Skeletal muscle tissue (tissue), 4 donors: ENCODE results near the gene GFER. TPM values are rescaled to one million over a fixed set of nuclear protein-coding genes. Genes with fewer than 3 reads are reported as not detected.

ENCODE experiments used
- H3K27ac ChIP-seq: one replicate; pipeline ENCODE4 v1.7.0; 2013; ENCODE audit warnings: mild to moderate bottlenecking, low read depth, low read length, inconsistent platforms
- H3K27me3 ChIP-seq, 3 donors: one replicate each; pipeline ENCODE4 v1.7.0; 2013; ENCODE audit warnings: low read length in 3 of 3; ENCODE audit not compliant: control insufficient read depth in 3 of 3, insufficient read depth in 3 of 3
- H3K36me3 ChIP-seq, 3 donors: one replicate each; pipeline ENCODE4 v1.7.0; 2013; ENCODE audit warnings: low read length in 3 of 3; ENCODE audit not compliant: control insufficient read depth in 3 of 3, insufficient read depth in 3 of 3
- H3K4me1 ChIP-seq, 3 donors: one replicate each; pipeline ENCODE4 v1.7.0; 2013; ENCODE audit warnings: low read length in 3 of 3, mild to moderate bottlenecking in 3 of 3; ENCODE audit not compliant: control insufficient read depth in 3 of 3, insufficient read depth in 3 of 3
- H3K4me3 ChIP-seq, 3 donors: one replicate each; pipeline ENCODE4 v1.7.0; 2013; ENCODE audit warnings: low read length in 3 of 3
- H3K9ac ChIP-seq, 3 donors: one replicate each; pipeline ENCODE4 v1.7.0; 2013; ENCODE audit warnings: low read length in 3 of 3, mild to moderate bottlenecking in 3 of 3, moderate library complexity in 2 of 3, low read depth in 1 of 3
- H3K9me3 ChIP-seq, 3 donors: one replicate each; pipeline ENCODE4 v1.7.0; 2013; ENCODE audit warnings: low read length in 3 of 3; ENCODE audit not compliant: control insufficient read depth in 3 of 3
- total RNA-seq: library from RNA; depleted of rRNA; stranded (reverse); fragments of >200 nt; gene quantifications from one replicate; pipeline ENCODE4 v1.2.3, GENCODE V29; 2014
- donor health status: Osteomylitis.

Gene GFER
- total RNA-seq, 1 donor from 2014 or later, result 4.7 TPM

DNA sequence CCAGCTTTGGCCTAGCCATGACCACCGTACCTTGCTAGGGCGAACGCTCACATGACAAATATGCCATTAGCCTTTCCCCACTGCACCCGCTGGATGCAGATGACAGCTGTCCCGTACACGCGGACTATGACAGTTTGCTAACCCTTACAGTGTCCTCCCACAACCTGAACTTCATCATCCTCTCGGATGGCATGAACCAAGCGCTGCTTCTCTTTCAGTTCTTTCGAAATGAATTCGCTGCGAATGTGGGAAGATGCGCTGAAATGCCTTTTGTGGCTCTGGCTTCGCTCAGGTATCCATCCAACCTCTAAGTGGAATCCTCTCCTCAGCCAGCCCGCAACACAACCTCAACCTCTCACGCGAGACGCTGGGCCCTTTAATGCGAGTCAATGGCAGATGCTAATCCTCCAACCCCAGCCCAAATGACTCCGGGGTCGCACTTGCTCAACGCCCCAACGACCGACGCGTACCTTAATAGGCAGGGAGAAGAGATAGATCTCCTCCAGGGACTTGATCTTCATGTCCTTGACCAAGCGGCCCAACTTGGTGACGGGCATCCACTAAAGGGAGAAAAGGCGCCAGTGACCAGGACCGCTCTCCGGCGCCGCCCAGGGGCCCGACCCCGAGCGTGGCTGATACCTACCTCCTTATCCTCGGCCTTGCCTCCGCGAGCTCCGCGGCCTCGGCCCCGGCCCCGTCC, 20.0 kb upstream of the GFER start:
- Histone ChIP-seq H3K9me3 (no peaks in the 10 kb centered on the region), H3K4me1 (peaks cover 33 to 56% (median 33%) of the 10 kb centered on the region in 3 donors)

GRCh38 chr16:1964506-1965395, 19.2 kb upstream of the GFER start, which contains the start of gene RPS2:
RPS2 (minus strand) TSS chr16:1964826; CDS start chr16:1964625, 201 bp downstream.
- Histone ChIP-seq H3K36me3 (peaks cover 26 to 33% (median 26%) of the 10 kb centered on the region in 3 donors), H3K4me3 (peak within 1 kb of the TSS; percentile 84 to 90 (median 85)), H3K4me1 (peaks cover 31 to 53% (median 33%) of the 10 kb centered on the region in 3 donors), H3K27ac (peak within 1 kb of the TSS; percentile 98), H3K27me3 (no peaks in the 10 kb centered on the region), H3K9ac (peak within 1 kb of the TSS; percentile 93 to 99 (median 98)), H3K9me3 (no peaks in the 10 kb centered on the region)

More for the DNA sequence above, 20.0 kb upstream of the GFER start:
- Histone ChIP-seq H3K4me3 (peak overlapping the region; percentile 70 to 90 (median 81)), H3K27me3 (no peaks in the 10 kb centered on the region), H3K9ac (peak overlapping the region; percentile 73 to 85 (median 84)), H3K27ac (peak overlapping the region; percentile 98), H3K36me3 (peaks cover 26 to 33% (median 26%) of the 10 kb centered on the region in 3 donors)

DNA sequence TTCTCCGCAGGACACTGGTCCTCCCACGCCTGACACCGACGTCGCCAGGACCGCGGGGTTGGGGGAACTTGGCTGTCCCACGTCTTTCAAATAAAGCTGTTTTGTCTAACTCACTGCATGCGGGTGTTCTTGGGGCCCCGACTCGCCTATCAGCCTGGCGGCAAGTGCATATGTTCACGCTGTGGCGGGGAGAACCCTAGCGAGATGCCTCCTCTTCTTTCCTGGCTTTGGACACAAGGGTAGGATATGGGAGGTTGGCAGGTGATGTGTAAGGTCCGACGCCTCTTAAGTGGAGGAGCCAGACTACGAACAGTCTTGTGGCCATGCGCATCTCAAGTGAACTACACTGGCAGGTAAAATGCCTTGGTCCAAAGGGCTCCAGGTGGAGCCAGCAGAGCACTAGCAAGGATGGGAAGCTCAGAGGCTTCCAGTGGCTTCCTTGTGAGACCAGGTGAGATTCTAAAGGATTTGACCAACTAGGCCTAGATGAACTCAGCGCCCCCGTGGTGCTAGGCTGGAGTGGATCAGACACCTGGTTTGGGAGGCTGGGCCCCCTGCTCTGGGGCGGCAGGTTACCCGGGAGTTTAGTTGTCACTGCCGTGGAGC, 18.5 kb upstream of the GFER start:
- no peaks in the 10 kb centered on the region for H3K9me3 ChIP-seq
- peak overlapping the region; percentile 93 to 99 (median 98) for H3K9ac ChIP-seq
- H3K4me3 ChIP-seq, result peak overlapping the region; percentile 84 to 90 (median 85)
- peaks cover 26 to 33% (median 26%) of the 10 kb centered on the region in 3 donors for H3K36me3 ChIP-seq
- H3K4me1 ChIP-seq, result peaks cover 27 to 48% (median 30%) of the 10 kb centered on the region in 3 donors
- H3K27me3 ChIP-seq, result no peaks in the 10 kb centered on the region
- H3K27ac ChIP-seq, result peak overlapping the region; percentile 98

DNA sequence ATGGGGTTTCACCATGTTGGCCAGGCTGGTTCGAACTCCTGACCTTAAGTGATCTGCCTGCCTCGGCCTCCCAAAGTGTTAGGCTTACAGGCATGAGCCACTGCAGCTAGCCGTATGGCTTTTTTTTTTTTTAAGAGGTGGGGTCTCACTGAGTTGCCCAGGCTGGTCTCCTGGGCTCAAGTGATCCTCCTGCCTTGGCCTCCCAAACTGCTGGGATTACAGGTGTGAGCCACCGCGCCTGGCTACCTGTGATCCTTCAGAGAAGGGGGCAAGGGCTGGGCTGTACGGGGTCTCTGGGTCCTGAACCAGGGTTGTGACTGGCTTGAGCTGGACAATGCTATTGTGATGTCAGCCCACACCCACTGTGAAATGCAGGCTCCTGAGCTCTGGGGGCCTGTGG, 17.5 kb upstream of the GFER start, which contains the start of gene RNF151:
TSS of gene RNF151 (plus strand) at position 397 of the 400 bp plus-strand sequence. CDS start 26 bp downstream, outside the sequence.
- Histone ChIP-seq H3K27ac (peak within 1 kb of the TSS; percentile 98), H3K4me3 (peak within 1 kb of the TSS; percentile 84 to 90 (median 85)), H3K9ac (peak within 1 kb of the TSS; percentile 93 to 99 (median 98)), H3K4me1 (peaks cover 26 to 46% (median 26%) of the 10 kb centered on the region in 3 donors), H3K27me3 (no peaks in the 10 kb centered on the region), H3K9me3 (no peaks in the 10 kb centered on the region), H3K36me3 (peaks cover 17 to 24% (median 19%) of the 10 kb centered on the region in 3 donors)

DNA sequence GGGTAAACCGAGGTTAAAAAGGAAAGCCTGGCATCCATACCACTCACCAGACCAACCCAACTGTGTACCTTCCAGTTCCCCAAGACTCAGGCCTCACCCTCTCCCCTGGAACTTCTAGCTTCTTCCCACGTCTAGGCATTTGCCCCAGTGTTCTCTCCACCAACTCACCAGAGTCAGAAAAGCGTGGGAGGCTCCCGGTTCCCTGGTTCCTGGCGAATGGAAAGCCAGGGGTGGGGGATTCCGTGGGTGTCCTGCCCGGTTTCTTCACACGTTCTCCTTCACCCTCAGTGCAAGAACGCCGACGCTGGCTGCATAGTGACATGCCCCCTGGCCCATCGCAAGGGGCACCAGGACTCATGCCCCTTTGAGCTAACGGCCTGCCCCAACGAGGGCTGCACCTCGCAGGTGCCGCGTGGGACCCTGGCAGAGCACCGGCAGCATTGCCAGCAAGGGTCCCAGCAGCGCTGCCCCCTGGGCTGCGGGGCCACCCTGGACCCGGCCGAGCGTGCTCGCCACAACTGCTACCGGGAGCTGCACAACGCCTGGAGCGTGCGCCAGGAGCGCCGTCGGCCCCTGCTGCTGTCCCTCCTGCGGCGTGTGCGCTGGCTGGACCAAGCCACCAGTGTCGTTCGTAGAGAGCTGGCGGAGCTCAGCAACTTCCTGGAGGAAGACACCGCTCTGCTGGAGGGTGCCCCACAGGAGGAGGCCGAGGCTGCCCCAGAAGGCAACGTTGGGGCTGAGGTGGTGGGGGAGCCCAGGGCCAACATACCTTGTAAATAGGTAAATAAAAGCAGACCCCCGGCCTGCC, 15.6 kb upstream of the GFER start:
- H3K27me3 ChIP-seq, result no peaks in the 10 kb centered on the region
- no peak overlapping the region for H3K9ac ChIP-seq
- H3K4me1 ChIP-seq, result peaks cover 29 to 48% (median 33%) of the 10 kb centered on the region in 3 donors
- no peak overlapping the region for H3K27ac ChIP-seq
- H3K4me3 ChIP-seq, result no peak overlapping the region
- H3K36me3 ChIP-seq, result peaks cover 0 to 9% (median 7%) of the 10 kb centered on the region in 3 donors
- no peaks in the 10 kb centered on the region for H3K9me3 ChIP-seq

DNA sequence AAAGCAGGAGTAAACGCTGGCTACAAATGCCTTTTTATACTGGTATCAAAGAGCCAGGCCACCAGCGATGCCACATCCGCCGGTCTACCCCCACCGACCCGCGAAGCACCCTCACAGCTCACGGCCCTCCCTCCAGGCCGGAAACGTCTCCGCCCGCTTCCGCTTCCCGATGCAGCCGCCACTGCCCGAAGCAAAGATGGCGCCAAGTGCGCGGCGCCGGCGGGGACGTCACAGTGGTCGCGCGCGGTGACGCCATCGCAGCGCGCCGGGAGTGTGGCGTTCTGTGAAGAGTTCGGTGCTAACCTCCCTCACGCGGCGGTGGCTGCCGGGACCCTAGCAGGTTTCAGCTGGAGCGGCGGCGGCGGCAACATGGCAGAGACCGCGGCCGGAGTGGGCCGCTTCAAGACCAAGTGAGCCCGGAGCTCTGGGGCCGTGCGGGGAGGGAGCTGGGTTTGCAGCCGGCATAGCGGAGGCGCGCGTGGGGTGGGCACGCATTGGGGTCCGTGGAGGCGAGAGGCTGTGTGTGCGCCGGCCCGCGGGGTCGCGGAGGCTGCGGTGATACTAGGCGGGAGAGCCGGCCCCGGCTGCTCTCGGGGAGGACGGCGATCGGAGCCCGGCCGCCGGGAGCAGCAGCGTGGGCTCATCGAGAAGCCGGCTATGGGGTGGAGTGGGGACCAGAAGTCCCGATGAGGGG, 12.1 kb upstream of the GFER start, which contains the start of gene TBL3:
TSS of gene TBL3 (plus strand) at position 258 of the 694 bp plus-strand sequence. CDS start at position 370, 112 bp downstream.
- H3K4me1 ChIP-seq, result peaks cover 14 to 28% (median 20%) of the 10 kb centered on the region in 3 donors
- H3K4me3 ChIP-seq, result peak within 1 kb of the TSS; percentile 87 to 93 (median 93)
- no peaks in the 10 kb centered on the region for H3K9me3 ChIP-seq
- H3K27me3 ChIP-seq, result peaks cover 0 to 9% (median 6%) of the 10 kb centered on the region in 3 donors
- peak within 1 kb of the TSS; percentile 91 to 96 (median 95) for H3K9ac ChIP-seq
- H3K27ac ChIP-seq, result peak within 1 kb of the TSS; percentile 90
- peaks cover 27 to 30% (median 29%) of the 10 kb centered on the region in 3 donors for H3K36me3 ChIP-seq

- H3K27ac ChIP-seq, result no peak overlapping the region
- H3K9ac ChIP-seq, result peak overlapping the region; percentile 90 to 95 (median 91)
- H3K4me3 ChIP-seq, result peak overlapping the region; percentile 87 to 93 (median 93)
- peaks cover 31 to 35% (median 34%) of the 10 kb centered on the region in 3 donors for H3K36me3 ChIP-seq
- peaks cover 0 to 10% (median 6%) of the 10 kb centered on the region in 3 donors for H3K27me3 ChIP-seq
- peaks cover 14 to 26% (median 20%) of the 10 kb centered on the region in 3 donors for H3K4me1 ChIP-seq
- no peaks in the 10 kb centered on the region for H3K9me3 ChIP-seq
These were observed 11.5 kb upstream of the GFER start for GRCh38 chr16:1972490-1972877.

DNA sequence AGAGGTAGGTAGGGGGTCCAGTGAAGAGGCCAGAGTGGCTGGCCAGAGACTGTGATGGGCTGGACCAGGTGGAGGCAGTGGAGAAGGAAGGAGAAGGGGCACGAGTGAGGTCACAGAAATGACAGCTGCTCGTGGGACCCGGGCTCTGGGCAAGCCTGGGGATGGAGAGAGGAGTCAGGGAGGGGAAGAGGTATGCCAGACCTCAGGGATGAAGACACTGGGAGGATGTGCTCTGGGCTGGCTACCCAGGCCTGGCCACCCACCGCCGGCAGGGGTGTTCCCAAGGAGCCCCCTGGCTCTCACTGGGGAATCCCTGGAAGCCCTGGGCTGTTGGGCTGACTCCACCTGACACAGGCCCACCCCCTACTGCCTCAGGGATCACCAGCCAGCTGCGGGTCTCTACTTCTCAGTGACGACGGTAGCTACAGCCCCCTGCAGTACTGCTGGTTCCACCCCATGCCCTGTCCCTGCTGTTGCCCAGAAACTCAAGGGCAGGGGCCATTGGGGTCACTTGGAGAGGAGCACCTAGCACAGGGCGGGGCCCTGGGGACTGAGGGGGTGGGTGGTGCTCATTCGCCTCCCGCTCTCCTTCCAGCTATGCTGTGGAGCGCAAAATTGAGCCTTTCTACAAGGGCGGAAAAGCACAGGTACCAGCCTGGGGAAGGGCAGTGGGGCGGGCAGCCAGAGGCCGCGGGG, 10.4 kb upstream of the GFER start:
- peaks cover 0 to 13% (median 6%) of the 10 kb centered on the region in 3 donors for H3K27me3 ChIP-seq

More for the DNA sequence above, 10.4 kb upstream of the GFER start:
- H3K9ac ChIP-seq, result no peak overlapping the region
- H3K36me3 ChIP-seq, result peaks cover 39 to 44% (median 43%) of the 10 kb centered on the region in 3 donors
- H3K27ac ChIP-seq, result no peak overlapping the region
- no peaks in the 10 kb centered on the region for H3K9me3 ChIP-seq
- peaks cover 14 to 26% (median 20%) of the 10 kb centered on the region in 3 donors for H3K4me1 ChIP-seq
- H3K4me3 ChIP-seq, result no peak overlapping the region
